DND-41 (cell line): Measurements from ENCODE around the gene CACNA2D1.

Source experiments
- ATAC-seq: fragments of 200-7000 bp; cut with Tn5 transposase; 3 replicates; pipeline ENCODE4 v1.9.1; 2021; ENCODE audit warnings: low read depth; ENCODE audit not compliant: insufficient read depth
- DNase-seq: peaks from one replicate; pipeline ENCODE4 v3.0.0-alpha.2; 2020
- H2AFZ ChIP-seq: 2 replicates; pipeline ENCODE4 v1.6.0; 2012; ENCODE audit warnings: low read depth, low read length
- H3K27ac ChIP-seq: 2 replicates; pipeline ENCODE4 v1.5.1; 2012; ENCODE audit warnings: low read length, inconsistent platforms
- H3K27me3 ChIP-seq: fragments of 200-600 bp; sonication (generic); 2 replicates; pipeline ENCODE4 v1.6.0; 2012; ENCODE audit warnings: low read length, mild to moderate bottlenecking, inconsistent platforms; ENCODE audit not compliant: insufficient read depth, poor library complexity
- H3K36me3 ChIP-seq: 2 replicates; pipeline ENCODE4 v1.5.1; 2012; ENCODE audit warnings: low read length, inconsistent platforms; ENCODE audit not compliant: insufficient read depth
- H3K4me1 ChIP-seq: 2 replicates; pipeline ENCODE4 v1.5.1; 2012; ENCODE audit warnings: mild to moderate bottlenecking, low read length; ENCODE audit not compliant: insufficient read depth
- H3K4me2 ChIP-seq: 2 replicates; pipeline ENCODE4 v1.6.0; 2012; ENCODE audit warnings: mild to moderate bottlenecking, moderate library complexity, low read length, inconsistent platforms; ENCODE audit not compliant: insufficient read depth
- H3K4me3 ChIP-seq, 2 experiments: fragments of 200-600 bp in 1 of 2; shearing (Covaris generic) in 1 of 2; 2 replicates each; pipeline ENCODE4 v1.5.1; 2012 to 2016; ENCODE audit warnings: inconsistent platforms in 2 of 2, low read length in 2 of 2, mild to moderate bottlenecking in 2 of 2, low read depth in 1 of 2, moderate library complexity in 1 of 2
- H3K79me2 ChIP-seq: 2 replicates; pipeline ENCODE4 v1.6.0; 2012; ENCODE audit warnings: low read length, inconsistent platforms; ENCODE audit not compliant: insufficient read depth
- H3K9ac ChIP-seq: 2 replicates; pipeline ENCODE4 v1.6.0; 2012; ENCODE audit warnings: low read depth, mild to moderate bottlenecking, inconsistent platforms, low read length, moderate library complexity
- H3K9me3 ChIP-seq: 2 replicates; pipeline ENCODE4 v1.5.1; 2012; ENCODE audit warnings: low read length, moderate library complexity, mild to moderate bottlenecking, inconsistent platforms; ENCODE audit not compliant: insufficient read depth, severe bottlenecking
- H4K20me1 ChIP-seq: 2 replicates; pipeline ENCODE4 v1.6.0; 2012; ENCODE audit warnings: low read length; ENCODE audit not compliant: insufficient read depth
- EZH2 ChIP-seq: IDR thresholded peaks from 3 replicates; pipeline ENCODE4 v1.6.1; 2012; ENCODE audit warnings: borderline replicate concordance, low read depth, mild to moderate bottlenecking, moderate library complexity, low read length, inconsistent platforms; ENCODE audit not compliant: severe bottlenecking
- TF ChIP-seq, protein P1 (sequence below): IDR thresholded peaks from 2 replicates; pipeline ENCODE4 v1.5.1; 2012; ENCODE audit warnings: borderline replicate concordance, low read length, moderate library complexity, mild to moderate bottlenecking; ENCODE audit not compliant: poor library complexity, severe bottlenecking; ENCODE audit errors: extremely low read depth

Gene CACNA2D1

DNA sequence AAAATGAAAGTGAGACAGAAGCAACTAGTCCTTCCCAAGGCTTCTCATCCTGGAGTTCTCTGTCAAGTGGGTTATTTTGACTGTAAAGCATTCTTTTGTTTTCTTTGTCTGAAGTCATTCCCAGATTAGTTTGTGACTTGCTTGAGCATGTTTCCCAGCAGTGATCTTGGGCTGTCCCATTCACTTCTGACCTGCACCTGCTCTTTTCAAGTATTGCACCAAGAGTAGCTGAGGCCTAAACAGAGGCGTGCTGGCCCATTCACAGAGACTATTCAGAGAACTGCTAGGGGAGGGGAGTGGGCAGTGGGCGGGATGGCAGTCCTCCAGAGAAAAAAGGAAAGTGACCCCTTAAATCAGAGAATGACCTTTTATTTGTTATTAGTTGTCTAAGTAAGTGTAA lies 61.3 kb downstream of the CACNA2D1 start:
- Histone ChIP-seq H3K4me2 (no peak overlapping the region), H3K79me2 (no peaks in the 10 kb centered on the region), H3K4me3 (no peak overlapping the region), H3K27ac (no peak overlapping the region), H3K36me3 (no peaks in the 10 kb centered on the region), H3K27me3 (no peaks in the 10 kb centered on the region), H2AFZ (no peak overlapping the region), H3K9me3 (no peaks in the 10 kb centered on the region), H3K4me1 (no peaks in the 10 kb centered on the region), H3K9ac (no peak overlapping the region), H4K20me1 (no peaks in the 10 kb centered on the region)
- ATAC-seq: no peak
- DNase-seq: no peak
- TF ChIP-seq, protein P1, sequence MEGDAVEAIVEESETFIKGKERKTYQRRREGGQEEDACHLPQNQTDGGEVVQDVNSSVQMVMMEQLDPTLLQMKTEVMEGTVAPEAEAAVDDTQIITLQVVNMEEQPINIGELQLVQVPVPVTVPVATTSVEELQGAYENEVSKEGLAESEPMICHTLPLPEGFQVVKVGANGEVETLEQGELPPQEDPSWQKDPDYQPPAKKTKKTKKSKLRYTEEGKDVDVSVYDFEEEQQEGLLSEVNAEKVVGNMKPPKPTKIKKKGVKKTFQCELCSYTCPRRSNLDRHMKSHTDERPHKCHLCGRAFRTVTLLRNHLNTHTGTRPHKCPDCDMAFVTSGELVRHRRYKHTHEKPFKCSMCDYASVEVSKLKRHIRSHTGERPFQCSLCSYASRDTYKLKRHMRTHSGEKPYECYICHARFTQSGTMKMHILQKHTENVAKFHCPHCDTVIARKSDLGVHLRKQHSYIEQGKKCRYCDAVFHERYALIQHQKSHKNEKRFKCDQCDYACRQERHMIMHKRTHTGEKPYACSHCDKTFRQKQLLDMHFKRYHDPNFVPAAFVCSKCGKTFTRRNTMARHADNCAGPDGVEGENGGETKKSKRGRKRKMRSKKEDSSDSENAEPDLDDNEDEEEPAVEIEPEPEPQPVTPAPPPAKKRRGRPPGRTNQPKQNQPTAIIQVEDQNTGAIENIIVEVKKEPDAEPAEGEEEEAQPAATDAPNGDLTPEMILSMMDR: no peak
- TF ChIP-seq EZH2: no peak

DNA sequence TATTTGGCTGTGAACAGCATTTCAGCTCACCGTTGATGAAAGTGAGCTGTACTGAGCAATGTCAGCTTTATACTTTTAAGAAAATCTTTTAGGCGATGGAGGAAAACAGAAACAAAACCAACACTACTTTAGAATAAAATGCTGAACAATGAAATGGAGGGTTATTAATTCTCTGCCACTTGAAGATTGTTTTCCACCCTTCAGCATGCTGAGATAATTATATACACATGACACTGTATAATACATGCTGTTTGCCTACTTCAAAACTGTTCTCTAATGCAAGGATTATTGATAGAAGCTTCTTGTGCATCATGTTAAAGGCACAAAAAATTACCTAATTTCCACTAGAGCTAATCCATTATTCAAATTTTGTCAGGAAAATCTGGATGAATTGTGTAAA lies 66.8 kb downstream of the CACNA2D1 start:
- TF ChIP-seq, protein P1: no peak
- TF ChIP-seq EZH2: no peak
- H3K27me3 ChIP-seq: no peaks in the 10 kb centered on the region
- H3K4me1 ChIP-seq: no peaks in the 10 kb centered on the region
- H3K4me2 ChIP-seq: no peak overlapping the region
- no peak overlapping the region for H2AFZ ChIP-seq
- no peaks in the 10 kb centered on the region for H3K9me3 ChIP-seq
- ATAC-seq (no peak), DNase-seq (no peak)
- H3K4me3 ChIP-seq: no peak overlapping the region
- no peak overlapping the region for H3K9ac ChIP-seq
- H3K79me2 ChIP-seq: no peaks in the 10 kb centered on the region
- no peak overlapping the region for H3K27ac ChIP-seq
- H3K36me3 ChIP-seq: no peaks in the 10 kb centered on the region
- no peaks in the 10 kb centered on the region for H4K20me1 ChIP-seq

DNA sequence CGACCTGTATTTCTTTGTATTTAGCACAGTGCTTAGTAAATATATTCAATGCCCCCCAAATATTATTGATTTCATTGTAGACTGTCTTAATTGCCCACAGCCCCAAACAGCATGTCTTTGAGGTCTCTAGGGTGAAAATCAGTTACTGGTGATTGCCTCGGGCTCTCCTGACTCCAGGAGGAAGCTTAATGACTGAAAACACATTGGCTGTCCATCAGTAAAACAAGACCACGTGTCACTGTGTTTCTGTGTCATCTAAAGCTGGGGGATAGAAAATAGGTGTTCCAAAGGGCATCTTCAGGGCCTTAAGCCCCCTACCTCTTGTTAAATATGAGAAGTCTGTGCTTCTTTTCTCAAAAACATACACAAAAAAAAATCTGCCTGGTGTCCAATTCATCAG lies 67.9 kb downstream of the CACNA2D1 start:
- no peaks in the 10 kb centered on the region for H3K4me1 ChIP-seq
- H4K20me1 ChIP-seq: no peaks in the 10 kb centered on the region
- no peaks in the 10 kb centered on the region for H3K9me3 ChIP-seq
- H2AFZ ChIP-seq: no peak overlapping the region
- ATAC-seq: no peak
- H3K36me3 ChIP-seq: no peaks in the 10 kb centered on the region
- H3K4me2 ChIP-seq: no peak overlapping the region
- H3K9ac ChIP-seq: no peak overlapping the region
- H3K27ac ChIP-seq: no peak overlapping the region
- H3K27me3 ChIP-seq: no peaks in the 10 kb centered on the region
- no peak for DNase-seq
- no peak for TF ChIP-seq EZH2
- TF ChIP-seq, protein P1: no peak
- H3K4me3 ChIP-seq: no peak overlapping the region
- no peaks in the 10 kb centered on the region for H3K79me2 ChIP-seq

DNA sequence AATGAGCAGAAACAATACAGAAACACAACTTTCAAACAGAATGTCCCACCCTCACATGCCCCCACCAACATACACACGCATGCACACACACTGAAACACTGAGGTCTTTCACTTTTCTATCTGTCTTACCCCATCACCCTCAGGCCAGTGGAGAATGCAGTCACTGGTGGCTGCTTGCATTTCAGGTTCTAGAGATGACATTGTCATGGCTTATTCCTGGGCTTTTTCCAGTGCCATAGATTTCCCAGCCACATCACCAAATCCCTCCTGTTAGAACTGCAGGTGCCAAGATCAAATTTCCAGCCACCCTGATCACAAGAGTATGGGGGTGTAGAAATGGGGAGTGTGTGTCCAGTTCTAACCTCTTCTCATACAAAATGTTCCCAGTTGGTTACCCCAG lies 68.4 kb downstream of the CACNA2D1 start:
- Histone ChIP-seq H3K79me2 (no peaks in the 10 kb centered on the region), H4K20me1 (no peaks in the 10 kb centered on the region), H2AFZ (no peak overlapping the region), H3K36me3 (no peaks in the 10 kb centered on the region), H3K27ac (no peak overlapping the region), H3K4me1 (no peaks in the 10 kb centered on the region), H3K27me3 (no peaks in the 10 kb centered on the region), H3K9me3 (no peaks in the 10 kb centered on the region), H3K4me2 (no peak overlapping the region), H3K9ac (no peak overlapping the region), H3K4me3 (no peak overlapping the region)
- ATAC-seq (no peak), DNase-seq (no peak)
- TF ChIP-seq EZH2: no peak
- TF ChIP-seq, protein P1: no peak
